SK-N-SH treated with all-trans-retinoic acid at 6 μM for 48 hours (cell line): ENCODE results near the gene CHCT1.

Experiments
- TF ChIP-seq, protein P1 (sequence below): fragments of 250-450 bp; sonication (Bioruptor Pico); IDR thresholded peaks from 2 replicates; pipeline ENCODE4 v1.8.0; 2020; ENCODE audit warnings: mild to moderate bottlenecking, moderate library complexity, borderline replicate concordance
- TF ChIP-seq, protein P2 (sequence below): fragments of 250-450 bp; sonication (Bioruptor Pico); IDR thresholded peaks from 2 replicates; pipeline ENCODE4 v1.8.0; 2021; ENCODE audit warnings: low read depth, mild to moderate bottlenecking, moderate library complexity, borderline replicate concordance

DNA sequence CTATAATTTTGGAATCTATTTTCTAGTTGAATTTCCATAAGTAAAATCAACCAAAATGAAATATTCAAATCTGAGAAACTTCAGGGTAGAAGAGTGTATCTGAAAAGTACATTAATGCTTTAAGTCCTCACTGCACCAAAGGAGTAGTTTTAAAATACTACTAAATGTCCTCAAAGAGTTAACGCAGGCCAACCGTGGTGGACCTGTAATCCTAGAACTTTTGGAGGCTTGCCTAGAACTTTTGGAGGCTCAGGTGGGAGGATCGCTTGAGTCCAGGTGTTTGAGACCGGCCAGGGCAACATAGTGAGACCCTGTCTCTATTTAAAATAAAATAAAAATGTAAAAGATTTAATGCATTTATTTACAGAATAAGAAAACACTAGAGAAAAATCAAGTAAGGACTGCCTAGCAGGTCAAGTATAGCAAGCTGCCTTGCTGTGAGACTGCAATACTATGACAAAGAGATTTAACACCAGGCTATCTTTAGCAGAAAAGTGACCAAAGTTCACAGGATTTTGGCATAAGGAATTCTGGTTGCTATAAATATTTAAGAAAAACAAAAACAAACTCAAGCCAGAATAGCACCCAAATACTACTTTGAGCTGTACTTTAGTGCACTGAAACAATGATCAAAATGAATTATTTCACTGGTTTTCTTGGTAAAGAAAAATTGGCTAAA is 41.0 kb downstream of the CHCT1 start:
- TF ChIP-seq, protein P1, sequence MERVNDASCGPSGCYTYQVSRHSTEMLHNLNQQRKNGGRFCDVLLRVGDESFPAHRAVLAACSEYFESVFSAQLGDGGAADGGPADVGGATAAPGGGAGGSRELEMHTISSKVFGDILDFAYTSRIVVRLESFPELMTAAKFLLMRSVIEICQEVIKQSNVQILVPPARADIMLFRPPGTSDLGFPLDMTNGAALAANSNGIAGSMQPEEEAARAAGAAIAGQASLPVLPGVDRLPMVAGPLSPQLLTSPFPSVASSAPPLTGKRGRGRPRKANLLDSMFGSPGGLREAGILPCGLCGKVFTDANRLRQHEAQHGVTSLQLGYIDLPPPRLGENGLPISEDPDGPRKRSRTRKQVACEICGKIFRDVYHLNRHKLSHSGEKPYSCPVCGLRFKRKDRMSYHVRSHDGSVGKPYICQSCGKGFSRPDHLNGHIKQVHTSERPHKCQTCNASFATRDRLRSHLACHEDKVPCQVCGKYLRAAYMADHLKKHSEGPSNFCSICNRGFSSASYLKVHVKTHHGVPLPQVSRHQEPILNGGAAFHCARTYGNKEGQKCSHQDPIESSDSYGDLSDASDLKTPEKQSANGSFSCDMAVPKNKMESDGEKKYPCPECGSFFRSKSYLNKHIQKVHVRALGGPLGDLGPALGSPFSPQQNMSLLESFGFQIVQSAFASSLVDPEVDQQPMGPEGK (CRISPR knock-in tag): no peak
- TF ChIP-seq, protein P2, sequence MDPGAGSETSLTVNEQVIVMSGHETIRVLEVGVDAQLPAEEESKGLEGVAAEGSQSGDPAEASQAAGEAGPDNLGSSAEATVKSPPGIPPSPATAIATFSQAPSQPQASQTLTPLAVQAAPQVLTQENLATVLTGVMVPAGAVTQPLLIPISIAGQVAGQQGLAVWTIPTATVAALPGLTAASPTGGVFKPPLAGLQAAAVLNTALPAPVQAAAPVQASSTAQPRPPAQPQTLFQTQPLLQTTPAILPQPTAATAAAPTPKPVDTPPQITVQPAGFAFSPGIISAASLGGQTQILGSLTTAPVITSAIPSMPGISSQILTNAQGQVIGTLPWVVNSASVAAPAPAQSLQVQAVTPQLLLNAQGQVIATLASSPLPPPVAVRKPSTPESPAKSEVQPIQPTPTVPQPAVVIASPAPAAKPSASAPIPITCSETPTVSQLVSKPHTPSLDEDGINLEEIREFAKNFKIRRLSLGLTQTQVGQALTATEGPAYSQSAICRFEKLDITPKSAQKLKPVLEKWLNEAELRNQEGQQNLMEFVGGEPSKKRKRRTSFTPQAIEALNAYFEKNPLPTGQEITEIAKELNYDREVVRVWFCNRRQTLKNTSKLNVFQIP (CRISPR knock-in tag): no peak
